ENCODE results near the gene LRMDA. TPM values are rescaled to one million over a fixed set of nuclear protein-coding genes. Genes with fewer than 3 reads are reported as not detected.

LRMDA gene
- total and polyA plus RNA-seq, 4 experiments from 2014 or later = not detected

GRCh38 chr10:76466836-76467503, 1035.5 kb downstream of the LRMDA start:
- POLR2A ChIA-PET (ENCODE audit: partially characterized antibody) = no interaction called here

DNA sequence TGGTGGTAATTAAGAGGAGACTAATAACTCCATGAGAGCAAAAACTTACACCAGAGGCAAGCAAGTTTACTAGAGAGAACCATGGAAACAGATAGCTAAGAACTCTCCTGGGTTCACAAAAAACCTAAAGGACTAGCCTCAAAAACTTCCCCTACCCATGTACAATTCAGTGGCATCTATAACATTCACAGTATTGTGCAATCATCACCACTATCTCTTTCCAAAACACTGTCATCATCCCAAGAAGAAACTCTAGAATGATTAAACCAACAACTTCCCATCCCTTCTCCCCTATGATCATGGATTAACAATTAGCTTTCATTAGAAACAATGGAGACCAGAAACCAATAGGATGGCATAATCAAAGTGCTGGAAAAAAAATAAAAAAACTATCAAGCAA, 1038.3 kb downstream of the LRMDA start:
- H3K27me3 Mint-ChIP-seq = no peaks in the 10 kb centered on the region
- no peaks in the 10 kb centered on the region for H3K36me3 Mint-ChIP-seq
- peaks cover 0 to 11% (median 0%) of the 10 kb centered on the region in 8 donors for H3K9me3 Mint-ChIP-seq
- ChIA-PET CTCF (ENCODE audit: partially characterized antibody) (no interaction called here), POLR2A (ENCODE audit: partially characterized antibody) (no interaction called here)
- Histone ChIP-seq H3K27me3 (ENCODE audit: insufficient read depth, low read length) (no peaks in the 10 kb centered on the region), H3K4me1 (ENCODE audit: insufficient read depth, low read length) (no peaks in the 10 kb centered on the region), H3K27ac (ENCODE audit: low read depth, low read length) (no peak overlapping the region), H3K9me3 (ENCODE audit: control insufficient read depth in 1 of 2, low read length in 2 of 2) (no peaks in the 10 kb centered on the region), H3K36me3 (ENCODE audit: insufficient read depth, low read length) (no peaks in the 10 kb centered on the region), H3K4me3 (ENCODE audit: low read length in 2 of 2) (no peak overlapping the region)
- no peak overlapping the region for H3K4me3 Mint-ChIP-seq
- H3K27ac Mint-ChIP-seq = no peak overlapping the region
- H3K4me1 Mint-ChIP-seq = no peaks in the 10 kb centered on the region
- no peak for DNase-seq
- intact Hi-C loops (cut with micrococcal nuclease) = no loop called here

More at GRCh38 chr10:76466836-76467503, 1035.5 kb downstream of the LRMDA start:
- no peak for DNase-seq
- Mint-ChIP-seq H3K9me3 (peaks cover 0 to 11% (median 3%) of the 10 kb centered on the region in 8 donors), H3K27me3 (no peaks in the 10 kb centered on the region), H3K27ac (no peak overlapping the region), H3K4me3 (no peak overlapping the region), H3K4me1 (no peaks in the 10 kb centered on the region), H3K36me3 (no peaks in the 10 kb centered on the region)
- no peaks in the 10 kb centered on the region for H3K36me3 ChIP-seq (ENCODE audit: insufficient read depth, low read length)
- CTCF ChIA-PET (ENCODE audit: partially characterized antibody) = no interaction called here
- no peaks in the 10 kb centered on the region for H3K9me3 ChIP-seq (ENCODE audit: control insufficient read depth in 1 of 2, low read length in 2 of 2)
- intact Hi-C loops (cut with micrococcal nuclease) = no loop called here
- H3K27me3 ChIP-seq (ENCODE audit: insufficient read depth, low read length) = no peaks in the 10 kb centered on the region
- H3K4me1 ChIP-seq (ENCODE audit: insufficient read depth, low read length) = no peaks in the 10 kb centered on the region
- no peak overlapping the region for H3K27ac ChIP-seq (ENCODE audit: low read depth, low read length)
- no peak overlapping the region for H3K4me3 ChIP-seq (ENCODE audit: low read length in 2 of 2)

DNA sequence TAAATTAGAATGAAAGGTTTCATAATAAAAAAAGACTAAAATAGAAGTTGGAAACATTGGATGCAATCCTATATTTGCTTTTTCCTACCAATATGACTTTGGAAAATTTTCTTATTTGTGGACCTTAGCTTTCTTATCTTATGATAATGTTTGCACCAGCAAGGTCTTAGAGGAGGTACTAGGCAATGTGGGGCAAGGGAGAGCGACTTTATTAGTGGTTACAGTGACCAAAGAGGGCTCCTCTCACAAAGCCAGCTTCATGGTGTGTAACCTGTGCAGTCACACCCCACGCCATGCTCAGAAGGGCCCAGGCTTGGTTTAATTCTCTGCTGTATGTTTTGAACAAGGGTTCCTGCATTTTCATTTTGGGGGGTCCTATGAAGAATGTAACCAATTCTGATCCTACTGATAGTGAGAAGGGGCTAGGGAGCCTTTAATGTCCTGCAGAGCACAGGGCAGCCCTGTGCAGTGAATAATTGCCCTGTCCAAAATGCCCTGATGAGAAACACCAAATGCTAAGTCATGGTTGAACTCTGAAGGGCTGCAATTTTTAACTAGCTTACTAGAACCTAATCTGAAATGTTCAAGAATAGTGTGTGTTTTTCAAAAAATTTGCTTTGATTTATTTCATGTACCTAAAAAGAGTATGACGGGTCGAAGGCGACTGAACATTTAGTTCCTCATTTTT, 1047.8 kb downstream of the LRMDA start:
- Histone ChIP-seq H3K9me3 (ENCODE audit: control insufficient read depth in 1 of 2, low read length in 2 of 2) (no peaks in the 10 kb centered on the region), H3K27me3 (ENCODE audit: insufficient read depth, low read length) (no peaks in the 10 kb centered on the region), H3K4me3 (ENCODE audit: low read length in 2 of 2) (no peak overlapping the region), H3K27ac (ENCODE audit: low read depth, low read length) (no peak overlapping the region), H3K4me1 (ENCODE audit: insufficient read depth, low read length) (no peaks in the 10 kb centered on the region), H3K36me3 (ENCODE audit: insufficient read depth, low read length) (no peaks in the 10 kb centered on the region)
- intact Hi-C loops (cut with micrococcal nuclease) = no loop called here
- no peak overlapping the region for H3K27ac Mint-ChIP-seq
- no peaks in the 10 kb centered on the region for H3K36me3 Mint-ChIP-seq
- no peak for DNase-seq
- ChIA-PET POLR2A (ENCODE audit: partially characterized antibody) (no interaction called here), CTCF (ENCODE audit: partially characterized antibody) (no interaction called here)
- H3K27me3 Mint-ChIP-seq = no peaks in the 10 kb centered on the region
- peaks cover 2 to 12% (median 5%) of the 10 kb centered on the region in 8 donors for H3K9me3 Mint-ChIP-seq
- no peaks in the 10 kb centered on the region for H3K4me1 Mint-ChIP-seq
- H3K4me3 Mint-ChIP-seq = no peak overlapping the region

- Mint-ChIP-seq H3K27ac (no peak overlapping the region), H3K36me3 (no peaks in the 10 kb centered on the region), H3K4me1 (no peaks in the 10 kb centered on the region), H3K4me3 (no peak overlapping the region), H3K27me3 (no peaks in the 10 kb centered on the region), H3K9me3 (peaks cover 2 to 11% (median 5%) of the 10 kb centered on the region in 8 donors)
- intact Hi-C loops (cut with micrococcal nuclease) = no loop called here
- Histone ChIP-seq H3K4me1 (ENCODE audit: insufficient read depth, low read length) (no peaks in the 10 kb centered on the region), H3K27ac (ENCODE audit: low read depth, low read length) (no peak overlapping the region), H3K36me3 (ENCODE audit: insufficient read depth, low read length) (no peaks in the 10 kb centered on the region), H3K27me3 (ENCODE audit: insufficient read depth, low read length) (no peaks in the 10 kb centered on the region), H3K9me3 (ENCODE audit: control insufficient read depth in 1 of 2, low read length in 2 of 2) (no peaks in the 10 kb centered on the region), H3K4me3 (ENCODE audit: low read length in 2 of 2) (no peak overlapping the region)
- POLR2A ChIA-PET (ENCODE audit: partially characterized antibody) = no interaction called here
- DNase-seq = no peak
- CTCF ChIA-PET (ENCODE audit: partially characterized antibody) = no interaction called here
Observed at GRCh38 chr10:76481178-76481577, 1049.8 kb downstream of the LRMDA start.

GRCh38 chr10:76487582-76487981, 1056.2 kb downstream of the LRMDA start:
- no peaks in the 10 kb centered on the region for H3K4me1 Mint-ChIP-seq
- ChIA-PET CTCF (ENCODE audit: partially characterized antibody) (no interaction called here), POLR2A (ENCODE audit: partially characterized antibody) (no interaction called here)
- no peaks in the 10 kb centered on the region for H3K4me1 ChIP-seq (ENCODE audit: insufficient read depth, low read length)
- H3K36me3 ChIP-seq (ENCODE audit: insufficient read depth, low read length) = no peaks in the 10 kb centered on the region
- H3K9me3 Mint-ChIP-seq = peaks cover 0 to 37% (median 19%) of the 10 kb centered on the region in 8 donors
- H3K4me3 ChIP-seq (ENCODE audit: low read length in 2 of 2) = no peak overlapping the region
- H3K27ac ChIP-seq (ENCODE audit: low read depth, low read length) = no peak overlapping the region
- no peaks in the 10 kb centered on the region for H3K27me3 ChIP-seq (ENCODE audit: insufficient read depth, low read length)
- H3K9me3 ChIP-seq (ENCODE audit: control insufficient read depth in 1 of 2, low read length in 2 of 2) = no peaks in the 10 kb centered on the region
- no peaks in the 10 kb centered on the region for H3K36me3 Mint-ChIP-seq
- DNase-seq = no peak
- no peak overlapping the region for H3K4me3 Mint-ChIP-seq
- H3K27ac Mint-ChIP-seq = no peak overlapping the region
- intact Hi-C loops (cut with micrococcal nuclease) = no loop called here
- H3K27me3 Mint-ChIP-seq = no peaks in the 10 kb centered on the region

GRCh38 chr10:76488602-76489001, 1057.2 kb downstream of the LRMDA start:
- Histone ChIP-seq H3K27ac (ENCODE audit: low read depth, low read length) (no peak overlapping the region), H3K27me3 (ENCODE audit: insufficient read depth, low read length) (no peaks in the 10 kb centered on the region), H3K4me1 (ENCODE audit: insufficient read depth, low read length) (no peaks in the 10 kb centered on the region), H3K36me3 (ENCODE audit: insufficient read depth, low read length) (no peaks in the 10 kb centered on the region), H3K4me3 (ENCODE audit: low read length in 2 of 2) (no peak overlapping the region), H3K9me3 (ENCODE audit: control insufficient read depth in 1 of 2, low read length in 2 of 2) (no peaks in the 10 kb centered on the region)
- no peak overlapping the region for H3K27ac Mint-ChIP-seq
- no peak for DNase-seq
- POLR2A ChIA-PET (ENCODE audit: partially characterized antibody) = no interaction called here
- H3K4me1 Mint-ChIP-seq = no peaks in the 10 kb centered on the region
- H3K4me3 Mint-ChIP-seq = no peak overlapping the region
- peaks cover 0 to 43% (median 18%) of the 10 kb centered on the region in 8 donors for H3K9me3 Mint-ChIP-seq
- no peaks in the 10 kb centered on the region for H3K36me3 Mint-ChIP-seq
- CTCF ChIA-PET (ENCODE audit: partially characterized antibody) = no interaction called here
- intact Hi-C loops (cut with micrococcal nuclease) = no loop called here
- H3K27me3 Mint-ChIP-seq = no peaks in the 10 kb centered on the region

- H3K4me3 Mint-ChIP-seq = no peak overlapping the region
- CTCF ChIA-PET (ENCODE audit: partially characterized antibody) = no interaction called here
Observed at GRCh38 chr10:76491216-76491615, 1059.8 kb downstream of the LRMDA start.

More at GRCh38 chr10:76491216-76491615, 1059.8 kb downstream of the LRMDA start:
- no peaks in the 10 kb centered on the region for H3K9me3 ChIP-seq (ENCODE audit: control insufficient read depth in 1 of 2, low read length in 2 of 2)
- no peak overlapping the region for H3K27ac Mint-ChIP-seq
- no peaks in the 10 kb centered on the region for H3K36me3 ChIP-seq (ENCODE audit: insufficient read depth, low read length)
- no peaks in the 10 kb centered on the region for H3K4me1 ChIP-seq (ENCODE audit: insufficient read depth, low read length)
- H3K27me3 Mint-ChIP-seq = no peaks in the 10 kb centered on the region
- H3K36me3 Mint-ChIP-seq = no peaks in the 10 kb centered on the region
- POLR2A ChIA-PET (ENCODE audit: partially characterized antibody) = no interaction called here
- no peak for DNase-seq
- H3K9me3 Mint-ChIP-seq = peaks cover 0 to 43% (median 19%) of the 10 kb centered on the region in 8 donors
- intact Hi-C loops (cut with micrococcal nuclease) = no loop called here
- no peak overlapping the region for H3K4me3 ChIP-seq (ENCODE audit: low read length in 2 of 2)
- no peaks in the 10 kb centered on the region for H3K27me3 ChIP-seq (ENCODE audit: insufficient read depth, low read length)
- H3K4me1 Mint-ChIP-seq = no peaks in the 10 kb centered on the region
- no peak overlapping the region for H3K27ac ChIP-seq (ENCODE audit: low read depth, low read length)
